Endothelial cell of umbilical vein (primary cell): ENCODE results near the gene IGF2BP2.

ENCODE experiments used
- CTCF ChIP-seq, 2 donors: IDR thresholded peaks; 1 replicate in 1 of 2; 2 replicates in 1 of 2; pipeline ENCODE4 v1.5.1; 2011; ENCODE audit warnings: low read length in 2 of 2, mild to moderate bottlenecking in 2 of 2, moderate library complexity in 2 of 2, control low read depth in 1 of 2, inconsistent platforms in 1 of 2, low read depth in 1 of 2; ENCODE audit not compliant: insufficient read depth in 1 of 2; ENCODE audit errors: extremely low read depth in 1 of 2
- EZH2 ChIP-seq: IDR thresholded peaks from 2 replicates; pipeline ENCODE4 v1.6.1; 2012; ENCODE audit warnings: borderline replicate concordance, low read depth, mild to moderate bottlenecking, moderate library complexity, low read length, inconsistent platforms; ENCODE audit not compliant: severe bottlenecking

- TF ChIP-seq CTCF (IDR thresholded peaks at IDR 0.05; ENCODE audit: extremely low read depth in 1 of 2, insufficient read depth in 1 of 2, low read depth in 1 of 2, low read length in 2 of 2): no peak
- no peak for TF ChIP-seq EZH2
Observed at GRCh38 chr3:185734725-185735096, 90.1 kb downstream of the IGF2BP2 start.
